HCT116 (cell line): ENCODE measurements around the gene XRCC2. TPM values are rescaled to one million over a fixed set of nuclear protein-coding genes. Genes with fewer than 3 reads are reported as not detected.

ENCODE experiments used
- ATAC-seq: fragments of 200-7000 bp; cut with Tn5 transposase; 2 replicates; pipeline ENCODE4 v1.9.1; 2020; ENCODE audit warnings: mild to moderate bottlenecking, moderate library complexity
- BruUV-seq: library from RNA; stranded (reverse); fragments of 400-500 nt; replicated peaks from 2 replicates; lab custom pipeline; 2021; lab: Mats Ljungman, UMichigan
- CTCF ChIA-PET: fragments of 300-600 bp; sonication (Branson Sonifier 250); formaldehyde crosslinking; loops from one replicate; lab custom pipeline; 2021; ENCODE audit warnings: antibody characterized with exemption; lab: Charles Lee
- POLR2A ChIA-PET: fragments of 300-600, 350-600 bp; sonication (Branson Sonifier 250); formaldehyde crosslinking; loops from one replicate; lab custom pipeline; 2021; ENCODE audit warnings: antibody characterized with exemption; lab: Charles Lee
- RAD21 ChIA-PET, 2 experiments: fragments of 300-600 bp; sonication (Branson Sonifier 250); formaldehyde crosslinking; loops; one replicate each; lab custom pipeline; 2023; ENCODE audit warnings: low total read pairs in 2 of 2; ENCODE audit not compliant: uncharacterized antibody in 2 of 2, unreplicated experiment in 2 of 2, low non-redundant PET in 1 of 2; lab: Charles Lee
- DNase-seq: peaks from one replicate; pipeline ENCODE4 v3.0.0-alpha.2; 2010; ENCODE audit warnings: low read depth, low spot score
- H2AFZ ChIP-seq: fragments of 200-600 bp; shearing (Covaris generic), sonication (generic); 2 replicates; pipeline ENCODE4 v1.6.1; 2017; ENCODE audit warnings: low read depth, mixed run types, mixed read lengths, antibody characterized with exemption, low read length; ENCODE audit not compliant: poor library complexity, severe bottlenecking
- H3K27ac ChIP-seq: 2 replicates; pipeline ENCODE4 v1.5.1; 2012; ENCODE audit warnings: low read depth, low read length
- H3K27me3 ChIP-seq: fragments of 200-600 bp; sonication (generic); 2 replicates; pipeline ENCODE4 v1.6.1; 2016; ENCODE audit warnings: mixed run types, low read length, mixed read lengths; ENCODE audit not compliant: insufficient read depth
- H3K36me3 ChIP-seq, 2 experiments: fragments of 200-500 bp in 1 of 2; fragments of 200-600 bp in 1 of 2; sonication (Bioruptor generic) in 1 of 2; sonication (generic) in 1 of 2; 2 replicates each; pipeline versions ENCODE4 v1.5.1 to v1.6.1; 2014 to 2016; ENCODE audit warnings: low read length in 2 of 2, inconsistent platforms in 1 of 2, mixed read lengths in 1 of 2, mixed run types in 1 of 2; ENCODE audit not compliant: insufficient read depth in 2 of 2, control insufficient read depth in 1 of 2
- H3K4me1 ChIP-seq, 2 experiments: fragments of 200-600 bp in 1 of 2; sonication (generic) in 1 of 2; 2 replicates each; pipeline versions ENCODE4 v1.5.1 to v1.6.1; 2012 to 2017; ENCODE audit warnings: low read length in 2 of 2, inconsistent platforms in 1 of 2, mild to moderate bottlenecking in 1 of 2, mixed read lengths in 1 of 2, mixed run types in 1 of 2, moderate library complexity in 1 of 2; ENCODE audit not compliant: insufficient read depth in 2 of 2, control insufficient read depth in 1 of 2
- H3K4me2 ChIP-seq: fragments of 200-600 bp; sonication (generic); 2 replicates; pipeline ENCODE4 v1.6.1; 2017; ENCODE audit warnings: mixed run types, low read length, mixed read lengths
- H3K4me3 ChIP-seq, 2 experiments: fragments of 200-600 bp in 1 of 2; sonication (generic) in 1 of 2; replicated peaks in 1 of 2; 2 replicates each; pipeline ENCODE4 v1.5.1; 2011 to 2016; ENCODE audit warnings: low read length in 2 of 2, control low read depth in 1 of 2, low read depth in 1 of 2, mild to moderate bottlenecking in 1 of 2, mixed read lengths in 1 of 2, mixed run types in 1 of 2
- H3K79me2 ChIP-seq: fragments of 200-600 bp; sonication (generic); 2 replicates; pipeline ENCODE4 v1.6.1; 2017; ENCODE audit warnings: mild to moderate bottlenecking, mixed run types, low read length, moderate library complexity, mixed read lengths; ENCODE audit not compliant: insufficient read depth
- H3K9ac ChIP-seq: fragments of 200-600 bp; sonication (generic); 2 replicates; pipeline ENCODE4 v1.6.1; 2016; ENCODE audit warnings: low read length, mixed read lengths
- H3K9me2 ChIP-seq: fragments of 200-600 bp; sonication (generic), shearing (Covaris generic); 2 replicates; pipeline ENCODE4 v1.6.1; 2017; ENCODE audit warnings: mixed run types, mild to moderate bottlenecking, moderate library complexity; ENCODE audit not compliant: insufficient read depth
- H3K9me3 ChIP-seq, 2 experiments: fragments of 200-500 bp in 1 of 2; fragments of 200-600 bp in 1 of 2; sonication (Bioruptor generic) in 1 of 2; sonication (generic) in 1 of 2; 2 replicates each; pipeline ENCODE4 v1.6.1; 2014 to 2017; ENCODE audit warnings: low read length in 2 of 2, mixed read lengths in 2 of 2, inconsistent platforms in 1 of 2, low read depth in 1 of 2, mild to moderate bottlenecking in 1 of 2, mixed run types in 1 of 2, moderate library complexity in 1 of 2; ENCODE audit not compliant: control insufficient read depth in 1 of 2, insufficient read depth in 1 of 2
- H4K20me1 ChIP-seq: fragments of 200-600 bp; sonication (generic), shearing (Covaris generic); 2 replicates; pipeline ENCODE4 v1.6.1; 2017; ENCODE audit warnings: mixed run types, mild to moderate bottlenecking, moderate library complexity; ENCODE audit not compliant: insufficient read depth
- ATF3 ChIP-seq: IDR thresholded peaks from 2 replicates; pipeline ENCODE4 v1.6.1; 2012
- CBX3 ChIP-seq: IDR thresholded peaks from 2 replicates; pipeline ENCODE4 v1.6.1; 2012; ENCODE audit warnings: low read depth
- CEBPB ChIP-seq: IDR thresholded peaks from 2 replicates; pipeline ENCODE4 v1.6.1; 2012; ENCODE audit warnings: low read depth
- EGR1 ChIP-seq: IDR thresholded peaks from 2 replicates; pipeline ENCODE4 v1.6.1; 2012; ENCODE audit warnings: low read depth
- EZH2 ChIP-seq: fragments of 200-600 bp; sonication (generic); IDR thresholded peaks from 2 replicates; pipeline ENCODE4 v1.6.1; 2017; ENCODE audit warnings: antibody characterized with exemption, mixed run types
- EZH2phosphoT487 ChIP-seq: fragments of 200-600 bp; IDR thresholded peaks from 2 replicates; pipeline ENCODE4 v1.6.1; 2018; ENCODE audit warnings: antibody characterized with exemption, borderline replicate concordance
- FOSL1 ChIP-seq: IDR thresholded peaks from 2 replicates; pipeline ENCODE4 v1.6.1; 2012; ENCODE audit warnings: low read depth
- JUND ChIP-seq: IDR thresholded peaks from 2 replicates; pipeline ENCODE4 v1.6.1; 2012
- MAX ChIP-seq: IDR thresholded peaks from 2 replicates; pipeline ENCODE4 v1.6.1; 2012
- POLR2A ChIP-seq: IDR thresholded peaks from 2 replicates; pipeline ENCODE4 v1.7.0; 2011; ENCODE audit warnings: borderline replicate concordance; ENCODE audit not compliant: insufficient read depth, insufficient read length; ENCODE audit errors: extremely low read depth
- POLR2AphosphoS5 ChIP-seq: IDR thresholded peaks from 2 replicates; pipeline ENCODE4 v1.6.1; 2011; ENCODE audit warnings: mild to moderate bottlenecking, low read depth, low read length, moderate library complexity
- RAD21 ChIP-seq: IDR thresholded peaks from 2 replicates; pipeline ENCODE4 v1.6.1; 2012; ENCODE audit warnings: low read depth, mild to moderate bottlenecking
- SIN3A ChIP-seq: IDR thresholded peaks from 2 replicates; pipeline ENCODE4 v1.6.1; 2012; ENCODE audit warnings: low read depth
- SRF ChIP-seq: IDR thresholded peaks from 2 replicates; pipeline ENCODE4 v1.6.1; 2012; ENCODE audit warnings: low read depth
- YY1 ChIP-seq: IDR thresholded peaks from 2 replicates; pipeline ENCODE4 v1.6.1; 2011; ENCODE audit warnings: low read length, low read depth, moderate library complexity, mild to moderate bottlenecking; ENCODE audit not compliant: insufficient replicate concordance; ENCODE audit errors: extremely low read depth
- ZBTB33 ChIP-seq: IDR thresholded peaks from 2 replicates; pipeline ENCODE4 v1.6.1; 2011; ENCODE audit warnings: mild to moderate bottlenecking, low read length, moderate library complexity; ENCODE audit not compliant: insufficient replicate concordance; ENCODE audit errors: extremely low read depth
- ZFX ChIP-seq: fragments of 450-650 bp; IDR thresholded peaks from 2 replicates; pipeline ENCODE4 v1.6.1; 2017
- ZNF274 ChIP-seq: fragments of 200-500 bp; sonication (Bioruptor generic); IDR thresholded peaks from 2 replicates; pipeline ENCODE4 v1.6.1; 2014; ENCODE audit warnings: mild to moderate bottlenecking, low read depth, low read length, inconsistent platforms
- intact Hi-C: fragments of 100-400 bp; cut with micrococcal nuclease; formaldehyde crosslinking; loops from 2 replicates; pipeline ENCODE4 v1.10.0; 2022
- total RNA-seq: library from RNA; stranded (reverse); gene quantifications from one replicate; pipeline ENCODE4 v1.2.1, GENCODE V29; 2021; ENCODE audit not compliant: unreplicated experiment

XRCC2 gene
- total RNA-seq, 1 experiment from 2014 or later, result 14.8 TPM

- RAD21 ChIA-PET, result no interaction called here
- H4K20me1 ChIP-seq, result no peaks in the 10 kb centered on the region; the same call in 1 of the 2 replicates
- H3K4me2 ChIP-seq, result no peak overlapping the region
- H3K27me3 ChIP-seq, result no peaks in the 10 kb centered on the region
- BruUV-seq, result no TSS peak
- H3K9me3 ChIP-seq, result no peaks in the 10 kb centered on the region
- no peak for TF ChIP-seq ATF3
- no peak for TF ChIP-seq CEBPB
- no peak for TF ChIP-seq YY1
- TF ChIP-seq FOSL1, result no peak
- TF ChIP-seq ZNF274, result no peak
- TF ChIP-seq POLR2A, result no peak
- TF ChIP-seq POLR2AphosphoS5, result no peak
- TF ChIP-seq CBX3, result no peak
- no peak for TF ChIP-seq EZH2phosphoT487
- no peak for TF ChIP-seq MAX
- no peak for TF ChIP-seq EZH2
- TF ChIP-seq SIN3A, result no peak
- no peak for TF ChIP-seq SRF
- TF ChIP-seq ZFX, result no peak
- no peak for TF ChIP-seq ZBTB33
- no peak for TF ChIP-seq RAD21
- TF ChIP-seq EGR1, result no peak
- no peak for TF ChIP-seq JUND
- no peaks in the 10 kb centered on the region for H3K79me2 ChIP-seq
- no peaks in the 10 kb centered on the region for H3K4me1 ChIP-seq
- intact Hi-C loops, result no loop called here
- no peak overlapping the region for H3K9ac ChIP-seq
- no peak overlapping the region for H2AFZ ChIP-seq
- CTCF ChIA-PET, result no interaction called here
- H3K27ac ChIP-seq, result no peak overlapping the region
- ATAC-seq (no peak), DNase-seq (no peak)
- peaks cover 0 to 2% of the 10 kb centered on the region in 2 experiments; a peak in 1 of 4 replicates for H3K36me3 ChIP-seq
- no peak overlapping the region for H3K4me3 ChIP-seq
- POLR2A ChIA-PET, result no interaction called here
- no peaks in the 10 kb centered on the region for H3K9me2 ChIP-seq
These were observed 35.1 kb downstream of the XRCC2 start for GRCh38 chr7:152640829-152641228.
